NCI-H748 treated with DMSO at 0.1 percent for 48 hours (cell line): ENCODE measurements around the gene MACC1.

Experiments
- DNase-seq: peaks from one replicate; lab custom pipeline; 2025; lab: John Stamatoyannopoulos, UW

The MACC1 gene

GRCh38 chr7:20176578-20177242 is 40.5 kb downstream of the MACC1 start:
- DNase-seq, result no peak

- DNase-seq, result no peak
Observed at GRCh38 chr7:20173828-20174227, 43.4 kb downstream of the MACC1 start.

- DNase-seq, result peak; percentile 75
Observed at GRCh38 chr7:20172736-20173334, 44.3 kb downstream of the MACC1 start.

- no peak for DNase-seq
Observed at GRCh38 chr7:20170633-20171032, 46.6 kb downstream of the MACC1 start.

- no peak for DNase-seq
Observed at GRCh38 chr7:20165146-20165510, 52.1 kb downstream of the MACC1 start.

GRCh38 chr7:20164425-20165145 is 52.6 kb downstream of the MACC1 start:
- DNase-seq, result no peak

GRCh38 chr7:20162665-20163064 is 54.5 kb downstream of the MACC1 start:
- DNase-seq, result no peak

GRCh38 chr7:20159226-20159747 is 57.9 kb downstream of the MACC1 start:
- DNase-seq, result no peak

- no peak for DNase-seq
Observed at GRCh38 chr7:20158684-20159083, 58.5 kb downstream of the MACC1 start.

- no peak for DNase-seq
Observed at GRCh38 chr7:20157456-20157855, 59.7 kb downstream of the MACC1 start.

- DNase-seq, result no peak
Observed at GRCh38 chr7:20153999-20154398, 63.2 kb downstream of the MACC1 start.

GRCh38 chr7:20153567-20153966 is 63.6 kb downstream of the MACC1 start:
- DNase-seq, result no peak

- no peak for DNase-seq
Observed at GRCh38 chr7:20152511-20152910, 64.7 kb downstream of the MACC1 start.

- DNase-seq, result no peak
Observed at GRCh38 chr7:20151708-20152456, 65.3 kb downstream of the MACC1 start.

GRCh38 chr7:20146451-20146850 is 70.7 kb downstream of the MACC1 start:
- DNase-seq, result no peak

GRCh38 chr7:20144801-20145200 is 72.4 kb downstream of the MACC1 start:
- no peak for DNase-seq

- peak; percentile 97 for DNase-seq
Observed at GRCh38 chr7:20141666-20142065, 75.5 kb downstream of the MACC1 start.

GRCh38 chr7:20141002-20141345 is 76.2 kb downstream of the MACC1 start:
- peak; percentile 29 for DNase-seq

GRCh38 chr7:20140291-20141001 is 76.7 kb downstream of the MACC1 start:
- peak; percentile 25 for DNase-seq

- no peak for DNase-seq
Observed at GRCh38 chr7:20136647-20137046, 80.5 kb downstream of the MACC1 start.

- no peak for DNase-seq
Observed at GRCh38 chr7:20133803-20134202, 83.4 kb downstream of the MACC1 start.

GRCh38 chr7:20132585-20132984 is 84.6 kb downstream of the MACC1 start:
- DNase-seq, result no peak
